Sigmoid colon (tissue), 4 donors: Measurements from ENCODE around the gene SYT15.

Experiments
- EP300 ChIP-seq, 4 donors: sonication (generic); formaldehyde crosslinking; IDR thresholded peaks; one replicate each; pipeline ENCODE4 v1.6.1; 2017; ENCODE audit warnings: antibody characterized with exemption in 4 of 4
- TF ChIP-seq, protein P1 (sequence below), 4 experiments: fragments of 450-650 bp in 3 of 4; fragments of 200-600 bp in 1 of 4; IDR thresholded peaks; one replicate each; pipeline ENCODE4 v1.5.1; 2016 to 2019; ENCODE audit warnings: antibody characterized with exemption in 4 of 4, mild to moderate bottlenecking in 3 of 4, moderate library complexity in 2 of 4

DNA sequence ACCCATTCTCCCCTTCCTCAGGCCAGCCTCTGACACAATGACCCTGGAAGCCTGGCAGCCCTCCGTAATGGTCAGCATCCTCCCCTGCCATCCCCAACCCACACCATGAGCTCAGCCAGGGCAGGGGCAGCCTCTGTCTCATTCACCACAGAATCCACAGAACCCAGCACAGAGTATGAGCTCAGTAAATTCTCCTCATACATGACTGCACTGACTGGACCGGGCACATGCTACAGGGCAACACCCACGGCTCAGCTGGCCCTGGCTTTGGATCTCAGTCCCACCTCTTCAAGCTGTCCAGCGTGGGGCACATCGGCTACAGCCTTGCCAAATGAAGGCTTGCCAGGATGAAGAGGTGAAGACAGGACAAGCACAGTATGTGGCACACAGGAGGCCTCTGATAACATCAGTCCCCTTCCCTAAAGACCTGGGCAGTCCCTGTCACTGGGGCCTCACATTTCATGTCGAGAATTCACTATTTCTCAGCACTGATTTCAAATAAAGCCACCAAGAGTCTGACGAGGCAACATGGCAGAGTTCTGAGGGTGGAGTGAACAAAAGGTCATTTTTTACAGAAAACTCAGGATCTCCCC is 30.3 kb upstream of the SYT15 start:
- TF ChIP-seq, protein P1, sequence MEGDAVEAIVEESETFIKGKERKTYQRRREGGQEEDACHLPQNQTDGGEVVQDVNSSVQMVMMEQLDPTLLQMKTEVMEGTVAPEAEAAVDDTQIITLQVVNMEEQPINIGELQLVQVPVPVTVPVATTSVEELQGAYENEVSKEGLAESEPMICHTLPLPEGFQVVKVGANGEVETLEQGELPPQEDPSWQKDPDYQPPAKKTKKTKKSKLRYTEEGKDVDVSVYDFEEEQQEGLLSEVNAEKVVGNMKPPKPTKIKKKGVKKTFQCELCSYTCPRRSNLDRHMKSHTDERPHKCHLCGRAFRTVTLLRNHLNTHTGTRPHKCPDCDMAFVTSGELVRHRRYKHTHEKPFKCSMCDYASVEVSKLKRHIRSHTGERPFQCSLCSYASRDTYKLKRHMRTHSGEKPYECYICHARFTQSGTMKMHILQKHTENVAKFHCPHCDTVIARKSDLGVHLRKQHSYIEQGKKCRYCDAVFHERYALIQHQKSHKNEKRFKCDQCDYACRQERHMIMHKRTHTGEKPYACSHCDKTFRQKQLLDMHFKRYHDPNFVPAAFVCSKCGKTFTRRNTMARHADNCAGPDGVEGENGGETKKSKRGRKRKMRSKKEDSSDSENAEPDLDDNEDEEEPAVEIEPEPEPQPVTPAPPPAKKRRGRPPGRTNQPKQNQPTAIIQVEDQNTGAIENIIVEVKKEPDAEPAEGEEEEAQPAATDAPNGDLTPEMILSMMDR (IDR thresholded peaks at IDR 0.05), result no peak
- TF ChIP-seq EP300 (IDR thresholded peaks at IDR 0.05), result no peak
